GM23338 (cell line): Measurements from ENCODE around the gene ABHD6.

Experiments
- CTCF ChIP-seq, 2 experiments: fragments of 200-600 bp in 1 of 2; sonication (generic) in 1 of 2; conservative IDR thresholded peaks; 2 replicates each; pipeline versions ENCODE4 v1.5.1 to v1.6.1; 2016 to 2017; ENCODE audit warnings: antibody characterized with exemption in 2 of 2, low read depth in 2 of 2, mild to moderate bottlenecking in 2 of 2, moderate library complexity in 1 of 2
- EZH2 ChIP-seq: fragments of 200-600 bp; sonication (generic); IDR thresholded peaks from one replicate; pipeline ENCODE4 v1.8.0; 2017; ENCODE audit warnings: antibody characterized with exemption, mild to moderate bottlenecking, low read depth; ENCODE audit not compliant: unreplicated experiment
- EZH2phosphoT487 ChIP-seq: fragments of 200-600 bp; sonication (generic); IDR thresholded peaks from one replicate; pipeline ENCODE4 v1.8.1; 2018; ENCODE audit warnings: antibody characterized with exemption; ENCODE audit not compliant: unreplicated experiment
- NANOG ChIP-seq: IDR thresholded peaks from 2 replicates; pipeline ENCODE4 v1.6.1; 2016; ENCODE audit warnings: antibody characterized with exemption, borderline replicate concordance
- POLR2AphosphoS5 ChIP-seq: IDR thresholded peaks from 2 replicates; pipeline ENCODE4 v1.6.1; 2016; ENCODE audit warnings: antibody characterized with exemption, low read depth
- REST ChIP-seq: IDR thresholded peaks from one replicate; pipeline ENCODE4 v1.6.1; 2018; ENCODE audit warnings: antibody characterized with exemption; ENCODE audit not compliant: unreplicated experiment

GRCh38 chr3:58216496-58217195 is 20.9 kb upstream of the ABHD6 start:
- no peak for TF ChIP-seq CTCF (conservative IDR thresholded peaks at IDR 0.05; ENCODE audit: low read depth in 2 of 2)
- TF ChIP-seq POLR2AphosphoS5, result no peak
- TF ChIP-seq EZH2phosphoT487, result no peak
- TF ChIP-seq EZH2, result no peak
- TF ChIP-seq REST, result no peak
- no peak for TF ChIP-seq NANOG
